Measurements from ENCODE around the gene IGFBP7.

The IGFBP7 gene

GRCh38 chr4:57109847-57110639 is at the start of gene IGFBP7:
Gene IGFBP7 (minus strand): TSS chr4:57110385. CDS start chr4:57110351, 34 bp downstream.
- DNase-seq = no peak

- DNase-seq = no peak
Observed at GRCh38 chr4:57159866-57160265, 49.7 kb upstream of the IGFBP7 start.

DNA sequence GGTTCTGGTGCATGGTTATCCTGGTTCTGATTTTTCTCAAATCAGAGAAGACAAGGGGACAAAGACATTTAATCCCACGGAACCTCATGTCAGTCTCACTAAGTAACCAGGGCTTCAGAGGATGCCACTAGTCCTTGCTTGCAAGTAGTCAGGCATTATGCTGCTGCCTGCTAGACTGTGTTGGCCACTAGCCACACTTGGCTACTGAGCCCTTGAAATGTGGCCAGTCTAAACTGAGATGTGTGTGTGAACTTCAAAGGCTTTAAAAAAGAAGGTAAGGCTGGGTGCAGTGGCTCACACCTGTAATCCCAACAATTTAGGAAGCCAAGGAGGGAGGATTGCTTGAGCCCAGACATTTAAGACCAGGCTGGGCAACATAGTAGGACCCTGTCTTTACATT is 48.6 kb upstream of the IGFBP7 start:
- DNase-seq = peak; percentile 2 to 38

DNA sequence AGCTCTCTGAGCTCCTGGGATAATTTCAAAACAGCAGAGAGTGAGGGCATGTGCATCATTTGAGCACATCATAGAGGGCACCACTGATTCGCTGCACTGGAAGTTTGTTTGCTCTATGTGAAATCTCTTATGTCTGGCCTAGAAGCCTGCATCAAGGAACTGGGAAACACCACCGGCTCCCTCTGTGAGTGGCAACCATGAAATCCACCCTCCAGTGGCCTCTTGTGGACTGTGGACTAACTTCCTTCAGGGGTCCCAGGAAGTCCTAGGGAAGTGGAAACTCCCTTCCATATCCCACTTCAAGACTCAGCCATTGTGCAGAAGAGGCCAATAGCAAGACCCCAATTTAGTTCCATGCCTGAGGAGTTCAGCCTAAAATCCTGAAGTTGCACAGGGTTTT is 48.0 kb upstream of the IGFBP7 start:
- DNase-seq = peak in 1 of 2 experiments; percentile 44

DNA sequence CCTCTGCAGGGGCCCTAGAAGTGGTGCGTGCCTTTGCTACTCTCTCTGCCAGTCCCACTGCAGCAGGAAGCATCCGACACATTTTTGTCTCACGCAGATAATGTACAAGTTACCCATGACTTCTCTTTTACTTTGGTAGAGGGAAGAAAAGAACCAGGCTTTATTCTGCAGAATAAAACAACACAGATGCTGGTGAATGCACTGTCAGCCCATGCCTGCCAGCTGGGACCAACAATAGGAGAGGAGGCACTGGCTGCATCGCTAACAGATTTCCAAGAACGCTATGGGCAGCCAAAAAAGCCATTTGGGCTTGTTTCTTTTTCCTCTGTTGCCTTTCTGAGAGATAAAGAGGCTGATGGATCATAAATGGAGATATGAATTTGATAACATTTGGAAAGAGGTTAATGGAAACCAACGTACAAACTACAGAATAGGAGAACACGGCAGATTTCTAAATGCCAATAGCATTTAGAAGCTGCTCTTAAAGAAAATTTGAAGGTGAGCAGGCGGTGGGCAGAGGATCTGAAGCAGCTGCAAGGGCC is 47.5 kb upstream of the IGFBP7 start:
- DNase-seq = peak; percentile 12 to 41

DNA sequence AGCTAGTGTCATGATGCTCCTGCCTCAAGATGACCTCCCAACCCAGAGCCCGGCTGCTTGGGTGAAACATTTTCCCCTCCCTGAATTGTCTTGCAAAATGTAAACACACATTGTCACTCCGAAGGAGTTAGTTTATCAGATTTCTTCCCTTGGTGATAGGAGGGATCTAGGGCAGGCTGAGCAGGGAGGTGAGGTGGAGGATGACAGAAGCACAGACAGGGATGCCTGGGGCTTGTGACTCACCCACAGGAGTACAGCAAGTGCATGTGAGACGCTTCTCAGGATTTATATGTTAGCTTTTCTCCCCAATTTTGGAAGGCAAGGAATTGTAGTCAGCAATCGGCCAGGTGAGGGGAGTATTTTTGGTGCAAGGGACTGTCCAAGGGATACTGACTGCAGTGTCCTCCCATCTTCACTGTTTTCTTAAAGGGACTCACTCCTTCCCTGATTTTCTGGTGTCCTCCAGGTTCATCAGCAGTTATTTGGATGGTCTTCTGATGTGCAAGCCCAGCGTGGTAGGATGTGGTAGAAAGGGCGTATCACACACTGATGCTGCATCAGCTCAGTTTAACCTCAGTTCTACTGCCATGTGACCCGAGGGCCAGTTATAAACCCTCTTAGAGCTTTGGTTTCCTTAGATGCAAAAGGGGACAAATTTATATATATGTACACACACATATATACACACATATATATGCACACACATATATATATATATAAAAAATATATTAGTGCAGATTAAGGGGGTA is 46.2 kb upstream of the IGFBP7 start:
- no peak for DNase-seq

DNA sequence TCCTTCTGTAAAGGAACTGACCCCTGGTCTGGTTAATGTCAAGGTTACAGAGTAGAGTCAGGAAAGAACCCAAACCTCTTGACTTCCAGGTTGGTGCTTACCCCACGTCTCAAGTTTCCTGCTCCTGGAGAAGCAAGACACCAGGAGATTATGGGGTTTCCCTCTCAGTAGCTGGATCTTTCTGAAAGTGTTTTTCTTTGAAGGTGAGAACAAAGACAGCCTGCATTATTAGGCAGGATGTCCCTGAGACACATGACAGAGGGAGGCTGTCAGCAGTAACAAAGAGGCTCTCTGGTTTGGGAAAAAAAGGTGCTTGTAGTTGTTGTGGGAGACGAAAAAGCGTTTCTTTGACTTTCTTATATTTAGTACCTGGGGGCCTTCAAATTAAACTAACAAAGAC is 44.7 kb upstream of the IGFBP7 start:
- DNase-seq = no peak

GRCh38 chr4:57154191-57154590 is 44.0 kb upstream of the IGFBP7 start:
- DNase-seq = no peak

DNA sequence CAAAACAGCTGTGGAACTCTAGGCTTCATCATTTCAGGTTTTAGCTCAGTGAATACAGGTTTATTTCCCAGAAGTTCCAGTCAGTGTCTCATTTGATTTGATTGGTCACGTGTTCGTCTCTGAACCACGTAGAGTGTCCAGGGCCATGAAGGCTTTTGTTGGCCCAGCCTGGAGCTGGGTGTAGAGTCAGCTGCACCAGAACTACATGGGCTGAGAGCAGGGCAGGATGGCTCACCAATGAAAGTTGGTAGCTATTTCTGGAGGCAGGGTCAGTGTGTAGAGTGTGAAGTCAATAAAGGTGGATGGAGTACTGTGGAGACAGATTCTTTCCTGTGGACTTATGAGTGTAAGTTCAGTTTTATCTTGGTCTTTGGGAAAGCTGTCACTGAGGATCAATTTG is 43.0 kb upstream of the IGFBP7 start:
- no peak for DNase-seq

GRCh38 chr4:57151481-57151880 is 41.3 kb upstream of the IGFBP7 start:
- DNase-seq = no peak

GRCh38 chr4:57149833-57150232 is 39.6 kb upstream of the IGFBP7 start:
- no peak for DNase-seq

- DNase-seq = no peak
Observed at GRCh38 chr4:57148831-57149505, 38.8 kb upstream of the IGFBP7 start.

GRCh38 chr4:57148177-57148576 is 38.0 kb upstream of the IGFBP7 start:
- DNase-seq = no peak

- DNase-seq = no peak
Observed at GRCh38 chr4:57147335-57148060, 37.3 kb upstream of the IGFBP7 start.

GRCh38 chr4:57146444-57146843 is 36.3 kb upstream of the IGFBP7 start:
- DNase-seq = no peak

- DNase-seq = no peak
Observed at GRCh38 chr4:57144466-57144865, 34.3 kb upstream of the IGFBP7 start.

GRCh38 chr4:57139783-57140182 is 29.6 kb upstream of the IGFBP7 start:
- no peak for DNase-seq

GRCh38 chr4:57137261-57137660 is 27.1 kb upstream of the IGFBP7 start:
- no peak for DNase-seq

- no peak for DNase-seq
Observed at GRCh38 chr4:57136281-57136680, 26.1 kb upstream of the IGFBP7 start.

- peak in 1 of 2 experiments; percentile 22 for DNase-seq
Observed at GRCh38 chr4:57132743-57133137, 22.6 kb upstream of the IGFBP7 start.

DNA sequence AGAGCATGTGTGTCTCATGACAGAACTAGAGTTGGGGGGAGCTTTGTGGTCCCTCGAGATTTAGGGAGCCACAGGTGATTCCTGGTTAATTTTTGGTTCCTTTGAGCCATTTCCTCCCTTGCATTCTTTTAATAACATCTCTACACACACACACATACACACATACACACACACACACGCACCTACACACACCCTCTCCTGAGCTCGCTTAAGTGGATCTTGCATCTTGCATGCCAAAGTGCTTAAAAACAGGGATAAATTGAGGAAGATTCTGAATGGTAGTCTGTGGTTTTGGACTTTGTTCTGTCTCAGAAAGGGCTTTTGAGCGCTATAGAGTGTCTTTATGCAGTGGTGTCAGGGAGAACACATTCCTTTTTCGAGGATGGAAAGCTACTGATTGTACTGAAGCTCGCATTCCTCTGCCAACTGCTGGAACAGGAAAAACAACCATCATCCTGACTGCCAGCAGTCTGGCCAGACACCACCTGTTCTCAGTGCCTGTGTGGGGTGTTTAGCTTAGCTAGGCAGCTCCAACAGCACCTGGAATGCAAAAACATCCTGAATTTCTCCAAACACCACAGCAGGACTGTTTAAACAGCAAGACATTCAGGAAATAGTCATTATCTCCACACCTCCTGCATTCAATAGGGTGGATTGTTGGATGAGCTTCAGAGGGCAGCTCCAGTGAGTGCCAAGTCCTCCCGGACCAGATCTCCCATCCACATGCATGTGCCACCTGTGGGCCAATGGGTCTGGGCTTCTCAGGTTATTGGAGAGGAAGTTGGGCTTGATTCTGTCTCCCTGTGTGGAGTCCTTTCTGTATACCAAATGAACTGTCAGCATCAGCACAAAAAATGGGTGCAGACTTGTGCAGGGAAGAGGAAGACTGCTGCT is 21.9 kb upstream of the IGFBP7 start:
- peak in 1 of 2 experiments; percentile 54 for DNase-seq

GRCh38 chr4:57129477-57129876 is 19.3 kb upstream of the IGFBP7 start:
- DNase-seq = no peak

Measured in NCI-H446 (cell line).